ENCODE data around the gene BUD31.

BUD31 gene

DNA sequence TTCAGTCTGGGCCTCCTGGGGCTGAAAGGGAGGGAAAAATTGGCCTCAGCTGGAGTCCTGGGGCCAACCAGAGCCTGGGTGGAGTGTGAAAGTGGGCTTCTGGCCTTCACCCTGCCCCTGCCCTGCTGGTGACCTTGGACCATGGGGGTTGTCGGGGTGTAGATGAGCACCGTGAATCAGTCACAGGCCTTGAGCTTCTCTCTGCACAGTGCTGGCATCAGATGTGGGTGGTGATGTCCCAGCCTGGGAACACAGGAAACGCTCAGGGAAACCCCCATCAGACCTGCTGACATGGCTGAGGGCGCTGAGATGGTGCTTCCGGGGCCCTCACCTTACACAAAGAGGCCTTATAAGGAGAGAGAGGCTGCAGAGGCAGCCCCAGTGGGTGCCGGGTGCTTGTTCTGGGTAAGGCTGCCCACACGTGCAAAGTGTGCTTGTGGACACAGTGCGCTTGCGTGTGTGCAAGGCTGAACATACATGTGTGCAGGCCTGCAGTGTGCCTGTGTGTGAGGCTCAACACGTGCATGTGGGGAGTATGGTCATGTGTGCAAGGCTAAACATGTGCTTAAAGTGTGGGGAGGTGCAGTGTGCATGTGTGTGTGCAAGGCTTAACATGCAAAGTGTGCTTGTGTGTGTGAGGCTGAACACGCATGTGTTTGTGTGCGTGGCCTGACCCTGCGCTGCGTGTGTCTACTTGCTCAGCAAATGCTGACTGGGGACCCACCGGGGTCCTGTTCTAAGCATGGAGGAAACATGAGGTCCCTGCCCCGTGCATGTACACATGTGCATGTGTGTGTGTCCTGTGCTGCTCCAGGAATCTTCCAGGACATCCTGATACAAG lies 27.7 kb upstream of the BUD31 start:
- DNase-seq, result no peak

DNA sequence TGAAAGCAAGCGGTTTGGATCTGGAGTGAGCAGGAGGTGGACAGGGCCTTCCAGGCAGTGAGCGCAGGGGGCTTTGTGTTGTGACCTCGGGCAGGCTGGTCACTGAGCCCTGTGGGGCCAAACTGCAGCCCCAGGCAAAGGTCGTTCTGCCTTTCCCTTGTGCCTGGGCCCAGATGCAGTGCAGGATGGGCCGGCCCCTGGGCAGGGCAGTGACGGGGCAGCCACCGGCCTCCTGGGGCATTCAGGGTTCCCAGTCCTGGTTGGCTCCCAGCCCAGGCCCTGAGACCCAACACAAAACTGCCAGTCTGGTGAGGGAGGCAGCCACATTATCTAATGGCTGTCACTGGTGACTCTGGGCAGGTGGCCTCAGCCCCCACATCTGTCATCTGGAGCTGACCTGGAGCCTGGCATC lies 27.1 kb upstream of the BUD31 start:
- no peak for DNase-seq

DNA sequence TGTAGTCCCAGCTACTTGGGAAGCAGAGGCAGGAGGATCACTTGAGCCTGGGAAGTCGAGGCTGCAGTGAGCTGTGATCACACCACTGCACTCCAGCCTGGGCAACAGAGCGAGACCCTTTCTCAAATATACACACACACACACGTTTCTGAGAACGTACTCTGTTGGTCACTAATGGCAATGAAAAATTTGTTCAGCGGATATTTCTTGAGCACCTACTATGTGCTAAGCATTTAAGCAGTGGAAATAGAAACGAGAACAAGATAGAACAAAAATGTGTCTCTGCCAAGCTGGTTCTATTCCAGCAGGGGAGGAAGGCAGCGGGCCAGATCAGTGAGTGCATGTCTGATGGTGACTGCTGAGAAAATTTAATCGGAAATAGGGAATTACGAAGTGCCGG lies 25.6 kb upstream of the BUD31 start:
- DNase-seq, result no peak

DNA sequence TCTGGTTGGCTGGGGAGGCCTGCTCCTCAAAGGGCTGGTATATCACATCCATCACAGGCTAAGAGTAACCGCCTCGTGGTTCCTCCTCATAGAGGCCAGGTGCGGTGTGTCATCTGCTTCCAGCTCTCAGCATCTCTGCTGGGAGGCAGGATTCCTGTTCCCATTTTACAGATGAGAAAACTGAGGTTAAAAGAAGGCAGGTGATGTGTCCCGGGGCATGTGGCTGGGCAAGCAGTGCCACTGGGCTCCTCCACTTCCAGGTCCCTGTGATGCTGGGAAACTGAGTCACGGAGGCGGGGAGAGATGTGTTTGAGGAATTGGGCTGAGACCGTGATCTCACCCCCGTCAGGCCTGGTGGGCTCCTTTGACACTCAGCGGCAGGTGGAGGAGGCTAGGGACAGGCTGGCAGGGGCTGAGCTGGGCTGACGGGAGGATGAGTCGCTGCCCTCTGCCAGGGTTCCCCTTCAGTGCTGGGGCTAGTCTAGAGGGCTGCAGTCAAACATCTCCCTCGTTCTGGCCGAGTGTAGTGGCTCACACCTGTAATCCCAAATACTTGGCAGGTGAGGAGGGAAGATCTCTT lies 24.9 kb upstream of the BUD31 start:
- no peak for DNase-seq

DNA sequence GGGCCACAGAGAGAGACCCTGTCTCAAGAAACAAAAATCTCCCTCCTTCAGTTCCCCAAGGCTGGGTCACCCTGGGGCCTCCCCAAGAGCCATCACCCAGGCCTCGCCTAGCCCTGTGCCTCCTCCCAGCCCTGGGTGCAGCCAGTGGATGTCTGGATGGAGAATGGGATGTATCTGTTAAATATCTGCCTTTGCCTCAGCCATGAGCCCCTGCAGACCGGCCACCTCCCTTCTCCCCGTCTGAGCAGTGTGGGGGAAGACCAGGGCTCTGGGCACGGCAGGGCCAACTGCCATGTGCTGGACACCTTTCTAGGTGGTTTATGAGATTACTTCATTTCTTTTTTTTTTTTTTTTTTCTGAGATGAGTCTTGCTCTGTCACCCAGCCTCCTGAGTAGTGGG lies 24.2 kb upstream of the BUD31 start:
- no peak for DNase-seq

DNA sequence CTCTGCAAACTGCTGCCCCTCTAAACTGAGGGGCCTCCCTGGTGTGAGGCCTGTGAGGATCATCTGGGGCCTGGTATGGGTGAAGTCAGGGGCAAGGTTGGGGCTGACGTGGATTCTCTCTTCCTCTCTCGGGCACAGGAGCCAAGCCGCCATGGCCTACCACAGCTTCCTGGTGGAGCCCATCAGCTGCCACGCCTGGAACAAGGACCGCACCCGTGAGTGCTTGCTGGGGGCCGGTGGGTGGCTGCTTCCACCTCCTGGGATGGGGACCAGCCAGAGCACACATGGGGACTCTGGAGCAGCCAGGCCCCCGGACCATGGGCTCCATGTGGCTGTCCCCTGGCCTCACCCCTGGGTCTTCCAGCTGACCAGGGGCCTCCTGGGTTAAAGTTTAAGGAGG lies 23.2 kb upstream of the BUD31 start:
- peak; percentile 72 for DNase-seq

DNA sequence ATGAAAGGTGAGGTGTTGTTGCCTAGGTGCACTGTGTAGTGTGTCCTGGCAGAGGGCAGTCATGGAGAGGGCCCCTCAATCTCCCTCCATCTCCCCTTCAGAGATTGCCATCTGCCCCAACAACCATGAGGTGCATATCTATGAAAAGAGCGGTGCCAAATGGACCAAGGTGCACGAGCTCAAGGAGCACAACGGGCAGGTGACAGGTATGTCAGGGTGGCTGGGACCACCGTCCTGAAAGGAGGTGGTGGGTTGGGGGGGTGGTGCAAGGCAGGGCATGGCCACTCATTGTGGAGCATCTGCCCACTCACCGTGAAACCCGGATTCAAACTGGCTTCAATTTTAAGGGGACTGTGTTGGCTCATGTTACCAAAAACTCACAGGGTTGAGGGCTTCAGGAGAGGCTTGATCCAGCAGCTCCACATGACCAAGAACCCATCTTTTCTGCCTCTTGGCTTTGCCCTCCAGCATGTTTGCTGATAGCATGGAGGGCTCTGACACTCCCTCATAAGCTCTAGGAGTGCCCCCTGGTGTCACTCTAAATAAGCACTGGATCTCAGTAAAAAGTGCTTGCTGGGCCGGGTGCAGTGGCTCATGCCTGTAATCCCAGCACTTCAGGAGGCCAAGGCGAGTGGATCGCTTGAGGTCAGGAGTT lies 22.1 kb upstream of the BUD31 start:
- peak; percentile 51 for DNase-seq

DNA sequence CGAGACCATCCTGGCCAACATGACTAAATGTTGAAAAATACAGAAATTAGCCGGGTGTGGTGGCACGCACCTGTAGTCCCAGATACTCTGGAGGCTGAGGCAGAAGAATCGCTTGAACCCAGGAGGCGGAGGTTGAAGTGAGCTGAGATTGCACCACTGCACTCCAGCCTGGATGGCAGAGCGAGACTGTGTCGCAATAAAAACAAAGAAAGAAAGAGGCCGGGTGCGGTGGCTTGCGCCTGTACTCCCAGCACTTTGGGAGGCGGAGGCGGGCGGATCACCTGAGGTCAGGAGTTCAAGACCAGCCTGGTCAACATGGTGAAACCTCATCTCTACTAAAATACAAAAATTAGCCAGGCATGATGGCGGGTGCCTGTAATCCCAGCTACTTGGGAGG lies 21.5 kb upstream of the BUD31 start:
- peak; percentile 42 for DNase-seq

DNA sequence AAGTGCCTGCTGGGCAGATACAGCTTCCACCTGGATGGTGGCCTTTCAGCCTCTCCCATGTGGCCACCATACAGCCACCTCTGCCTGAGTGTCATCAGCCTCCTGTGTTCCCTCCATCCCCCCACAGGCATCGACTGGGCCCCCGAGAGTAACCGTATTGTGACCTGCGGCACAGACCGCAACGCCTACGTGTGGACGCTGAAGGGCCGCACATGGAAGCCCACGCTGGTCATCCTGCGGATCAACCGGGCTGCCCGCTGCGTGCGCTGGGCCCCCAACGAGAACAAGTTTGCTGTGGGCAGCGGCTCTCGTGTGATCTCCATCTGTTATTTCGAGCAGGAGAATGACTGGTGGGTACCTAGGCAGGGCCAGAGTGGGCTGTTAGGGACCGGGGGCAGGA lies 20.9 kb upstream of the BUD31 start:
- no peak for DNase-seq

DNA sequence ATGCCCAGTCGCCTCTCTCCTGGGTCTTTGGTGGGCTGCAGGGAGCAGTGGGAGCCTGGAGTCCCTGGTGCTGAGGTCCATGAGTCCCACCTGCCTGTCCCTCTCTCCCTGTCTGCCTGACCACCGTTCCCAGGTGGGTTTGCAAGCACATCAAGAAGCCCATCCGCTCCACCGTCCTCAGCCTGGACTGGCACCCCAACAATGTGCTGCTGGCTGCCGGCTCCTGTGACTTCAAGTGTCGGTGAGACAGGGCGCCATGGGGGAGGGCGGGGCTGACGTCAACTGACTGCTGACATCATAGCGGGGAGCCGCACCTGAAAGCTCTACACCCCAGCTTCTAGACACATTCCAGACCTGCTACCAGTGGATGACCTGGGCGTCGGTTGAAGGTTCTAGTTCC lies 19.0 kb upstream of the BUD31 start:
- no peak for DNase-seq

DNA sequence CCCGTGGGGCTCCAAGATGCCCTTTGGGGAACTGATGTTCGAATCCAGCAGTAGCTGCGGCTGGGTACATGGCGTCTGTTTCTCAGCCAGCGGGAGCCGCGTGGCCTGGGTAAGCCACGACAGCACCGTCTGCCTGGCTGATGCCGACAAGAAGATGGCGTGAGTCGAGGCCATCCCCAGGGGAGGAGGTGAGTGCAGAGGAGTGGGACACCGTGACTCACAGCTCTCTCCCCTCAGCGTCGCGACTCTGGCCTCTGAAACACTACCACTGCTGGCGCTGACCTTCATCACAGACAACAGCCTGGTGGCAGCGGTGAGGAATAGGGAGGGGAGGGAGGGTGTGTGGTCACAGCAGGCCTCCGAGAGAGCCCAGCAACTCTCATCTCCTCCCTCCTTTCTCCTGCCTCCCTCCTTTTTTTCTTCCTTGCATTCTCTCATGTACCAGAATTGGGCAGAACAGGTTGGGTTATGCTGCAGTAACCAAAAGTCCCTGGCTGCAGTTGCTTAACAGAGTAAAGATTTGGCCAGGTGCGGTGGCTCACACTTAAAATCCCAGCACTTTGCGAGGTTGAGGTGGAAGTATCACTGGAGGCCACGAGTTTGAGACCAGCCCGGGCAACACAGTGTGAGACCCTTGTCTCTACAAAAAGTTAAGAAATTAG lies 17.7 kb upstream of the BUD31 start:
- peak; percentile 32 for DNase-seq

DNA sequence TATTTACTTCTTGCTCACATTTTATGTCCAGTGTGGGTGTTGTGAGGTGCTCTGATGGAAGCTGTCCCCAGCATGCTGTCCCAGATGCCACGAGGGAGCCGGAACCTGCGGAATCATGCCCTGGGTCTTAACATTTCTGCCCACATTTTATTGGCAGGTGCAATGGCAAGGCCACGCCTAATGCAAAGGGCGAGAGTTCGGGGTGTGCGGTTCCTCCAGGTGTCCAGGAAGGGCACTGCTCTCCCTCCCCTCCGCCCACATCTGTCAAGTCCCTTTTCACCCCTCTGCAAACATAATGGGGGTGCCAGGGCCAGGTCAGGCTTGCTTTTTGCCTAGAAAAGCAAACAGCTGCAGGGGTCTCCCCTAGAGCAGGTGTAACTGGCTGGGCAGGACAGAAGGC lies 16.7 kb upstream of the BUD31 start:
- DNase-seq, result no peak

DNA sequence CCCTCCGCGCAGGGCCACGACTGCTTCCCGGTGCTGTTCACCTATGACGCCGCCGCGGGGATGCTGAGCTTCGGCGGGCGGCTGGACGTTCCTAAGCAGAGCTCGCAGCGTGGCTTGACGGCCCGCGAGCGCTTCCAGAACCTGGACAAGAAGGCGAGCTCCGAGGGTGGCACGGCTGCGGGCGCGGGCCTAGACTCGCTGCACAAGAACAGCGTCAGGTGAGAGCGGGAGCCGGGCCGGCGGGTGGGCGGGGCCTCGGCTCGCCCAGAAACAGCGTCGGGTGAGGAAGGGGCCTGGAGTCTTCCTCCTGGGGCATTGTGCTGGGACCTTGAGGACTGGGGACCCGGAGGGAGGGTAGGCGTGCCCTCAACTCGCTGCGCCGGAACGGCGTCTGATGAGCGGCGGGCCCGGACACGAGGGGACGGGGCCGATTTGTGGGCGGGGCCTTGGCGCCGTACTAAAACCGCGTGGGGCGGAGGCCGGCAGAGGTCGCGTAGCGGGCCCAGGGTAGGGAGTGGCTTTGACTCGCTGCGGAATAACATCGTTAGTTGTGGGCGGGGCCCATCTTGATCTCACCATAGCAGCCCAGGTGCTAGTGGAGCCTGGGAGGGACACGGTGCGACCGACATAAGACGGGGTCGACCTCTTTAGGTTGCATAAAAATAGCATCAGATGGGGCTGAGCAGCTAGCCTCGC lies 16.0 kb upstream of the BUD31 start:
- no peak for DNase-seq

DNA sequence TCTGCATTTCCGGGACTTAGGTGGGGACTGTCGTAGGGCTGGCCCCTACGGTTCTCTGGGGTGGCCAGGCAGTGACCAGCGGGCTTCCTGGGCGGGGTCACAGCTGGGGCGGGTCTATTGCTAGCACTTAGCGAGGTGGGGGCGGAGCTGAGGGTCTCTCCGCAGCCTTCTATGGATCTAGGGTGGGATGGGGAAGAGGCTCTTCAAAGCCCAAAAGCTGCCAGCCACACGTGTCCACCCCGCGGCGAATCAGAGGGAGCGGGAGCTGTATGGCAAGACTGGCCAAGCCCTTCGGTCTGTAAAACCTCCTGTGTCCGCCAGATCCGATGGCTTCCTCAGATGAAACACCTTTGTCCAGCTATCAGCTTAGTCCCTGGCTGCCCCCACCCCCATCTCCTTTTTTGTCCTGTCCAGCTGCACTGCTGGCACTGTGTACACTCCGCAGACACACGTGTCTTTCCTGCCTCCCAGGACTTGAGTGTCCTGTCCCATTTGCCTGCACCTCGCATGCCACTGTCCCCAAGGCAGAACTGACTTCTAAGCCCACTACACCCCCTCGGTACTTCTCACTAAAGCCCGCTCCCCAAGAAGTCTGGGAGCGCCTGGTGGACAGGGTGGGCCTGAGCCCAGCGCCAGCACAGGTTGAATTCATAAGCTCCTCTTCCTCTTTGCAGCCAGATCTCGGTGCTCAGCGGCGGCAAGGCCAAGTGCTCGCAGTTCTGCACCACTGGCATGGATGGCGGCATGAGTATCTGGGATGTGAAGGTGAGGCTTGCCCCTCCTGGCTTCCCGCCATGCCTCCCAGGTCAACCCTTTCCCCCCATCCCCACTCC lies 15.2 kb upstream of the BUD31 start:
- no peak for DNase-seq

DNA sequence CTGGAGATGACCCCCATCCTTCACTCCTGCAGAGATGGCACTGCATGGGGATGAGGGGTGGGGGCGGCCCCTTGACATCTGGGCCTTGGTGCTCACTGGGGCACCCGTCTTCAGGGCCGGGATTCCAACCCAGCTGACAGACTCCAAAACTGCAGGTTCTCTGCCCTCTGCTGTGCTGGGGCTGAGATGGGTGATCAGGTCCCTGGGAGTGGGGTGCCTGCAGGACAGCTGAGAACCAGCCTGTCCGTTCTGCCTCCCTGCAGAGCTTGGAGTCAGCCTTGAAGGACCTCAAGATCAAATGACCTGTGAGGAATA lies 14.6 kb upstream of the BUD31 start:
- DNase-seq, result no peak

DNA sequence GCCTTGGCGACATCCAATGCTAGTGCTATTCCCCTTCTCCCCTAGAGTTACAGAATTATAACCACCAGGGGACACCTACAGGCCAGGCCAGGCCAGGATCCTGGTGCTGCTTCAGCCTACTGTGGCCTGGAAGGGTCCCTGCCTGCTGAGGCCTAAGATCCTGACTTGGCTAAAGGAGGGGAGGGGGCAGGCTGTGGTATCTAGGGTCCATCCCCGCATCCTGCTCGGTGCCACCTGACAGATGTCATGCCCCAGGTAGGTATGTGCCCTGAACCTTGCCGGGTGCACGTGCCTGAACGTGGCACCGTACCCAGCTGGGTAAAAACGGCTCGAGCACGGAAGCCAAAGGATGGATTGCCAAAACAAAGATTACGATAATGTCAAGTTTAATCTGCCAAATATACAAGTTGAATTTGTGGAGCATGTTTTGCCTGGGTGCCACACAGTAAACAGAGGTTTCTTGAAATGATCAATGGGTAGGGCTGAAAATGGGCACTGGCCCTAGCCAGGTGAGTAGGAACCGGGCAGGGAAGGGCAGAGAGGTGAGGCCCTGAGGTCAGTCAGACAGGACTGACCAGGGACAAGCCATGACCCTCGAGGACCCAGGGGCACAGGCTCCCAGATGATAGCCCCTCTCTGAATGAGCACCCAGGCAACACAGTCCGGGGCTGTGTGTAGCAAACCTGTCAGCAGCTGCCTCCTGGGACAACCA lies 13.0 kb upstream of the BUD31 start:
- no peak for DNase-seq

DNA sequence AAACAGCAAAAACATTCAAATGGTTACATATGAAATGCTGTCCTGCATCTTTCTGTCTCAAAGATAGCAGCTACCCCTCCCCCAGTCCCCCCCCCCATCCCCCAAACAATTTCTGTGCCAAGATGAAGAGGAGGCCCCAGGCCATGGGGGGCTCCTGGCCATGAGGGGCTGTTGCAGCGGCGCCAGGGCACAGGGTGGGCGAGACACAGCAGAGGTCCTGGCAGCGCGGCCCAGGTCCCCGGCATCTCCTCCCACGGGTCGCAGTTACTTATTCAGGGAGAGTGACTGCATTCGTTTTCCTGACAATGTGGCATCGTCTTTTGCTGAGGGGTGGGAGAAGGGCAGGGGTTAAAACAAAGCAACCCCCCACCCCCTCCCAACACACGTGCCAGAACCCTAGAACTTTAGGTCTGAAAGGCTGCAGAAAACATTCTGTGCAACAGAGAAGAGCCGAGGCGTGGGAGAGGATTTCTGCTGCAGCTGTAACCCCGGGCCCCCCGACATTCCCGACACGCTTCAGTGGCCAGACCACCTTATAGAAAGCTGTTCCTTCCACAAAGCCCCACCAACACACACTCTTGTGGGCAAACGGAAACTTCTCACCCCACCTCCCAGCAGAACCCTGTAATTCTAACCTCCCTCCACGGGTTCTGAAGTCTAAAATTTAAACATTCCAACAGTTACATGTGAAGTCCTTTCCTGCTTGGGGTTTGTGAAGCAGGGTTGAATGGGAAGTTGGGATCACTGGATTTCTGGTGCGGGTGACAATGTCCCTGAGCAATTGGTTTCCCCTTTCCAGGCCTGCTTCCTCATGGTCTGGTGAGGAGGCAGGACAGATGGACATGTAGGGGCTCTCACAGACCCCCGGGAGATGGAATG lies 12.1 kb upstream of the BUD31 start:
- DNase-seq, result no peak

DNA sequence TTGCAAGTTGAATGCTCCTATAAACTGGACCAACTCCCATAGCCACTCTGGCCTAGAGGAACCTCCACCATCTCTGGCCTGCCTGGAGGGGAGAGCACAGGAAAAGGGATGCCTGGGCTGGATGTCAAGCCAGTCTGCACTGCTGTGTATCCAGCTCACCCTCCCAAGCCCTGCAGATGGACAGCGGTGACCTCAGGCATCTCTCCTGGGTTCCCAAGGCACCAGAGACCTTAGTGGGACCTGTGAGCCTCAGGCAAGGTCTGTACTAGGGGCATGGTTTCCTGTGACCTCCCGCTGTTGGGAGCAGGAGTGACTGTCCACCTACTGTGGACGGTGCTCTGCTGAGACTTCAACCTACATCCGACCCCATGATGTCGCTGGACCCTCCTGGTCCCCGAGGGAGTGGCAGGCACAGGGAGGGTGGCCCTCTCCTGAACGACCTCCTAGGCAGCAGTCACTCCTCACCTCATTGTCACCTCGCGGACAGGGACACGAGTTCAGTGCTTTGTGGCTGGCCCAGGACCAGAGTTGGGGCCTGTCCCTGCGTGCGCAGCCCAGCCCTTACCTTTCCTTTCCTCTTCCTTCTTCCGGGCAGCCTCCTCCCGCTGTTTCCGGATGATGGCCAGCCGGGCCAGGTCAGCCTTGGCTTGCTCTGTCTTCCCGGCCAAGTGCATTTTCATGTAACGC lies 11.3 kb upstream of the BUD31 start:
- no peak for DNase-seq

DNA sequence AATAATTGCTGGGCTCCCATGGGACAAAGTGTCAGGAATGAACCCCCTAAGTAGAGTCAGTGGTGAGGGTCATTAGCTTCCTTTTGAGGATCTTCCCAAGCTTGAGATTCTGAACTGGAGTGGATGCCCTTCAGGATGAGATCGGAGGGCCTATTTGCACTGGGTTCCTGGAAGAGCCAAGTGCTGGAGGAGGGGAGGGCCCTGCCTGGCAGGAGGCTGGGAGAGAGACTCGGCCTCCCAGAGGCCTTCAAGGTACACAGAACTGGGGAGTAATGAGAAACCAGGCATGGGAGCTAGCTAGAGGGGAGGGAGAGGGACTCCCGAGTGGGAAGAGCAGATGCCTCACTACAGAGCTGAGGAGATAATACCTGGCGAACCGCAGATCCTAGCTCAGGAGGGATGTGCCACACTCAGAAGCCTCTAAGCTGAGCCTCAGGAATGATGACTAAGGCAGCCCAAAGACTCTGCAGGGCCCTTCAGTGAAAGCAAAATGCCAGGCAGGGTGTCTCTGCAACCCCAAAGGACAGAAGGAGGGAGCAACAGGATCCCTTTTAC lies 9.8 kb upstream of the BUD31 start:
- no peak for DNase-seq

DNA sequence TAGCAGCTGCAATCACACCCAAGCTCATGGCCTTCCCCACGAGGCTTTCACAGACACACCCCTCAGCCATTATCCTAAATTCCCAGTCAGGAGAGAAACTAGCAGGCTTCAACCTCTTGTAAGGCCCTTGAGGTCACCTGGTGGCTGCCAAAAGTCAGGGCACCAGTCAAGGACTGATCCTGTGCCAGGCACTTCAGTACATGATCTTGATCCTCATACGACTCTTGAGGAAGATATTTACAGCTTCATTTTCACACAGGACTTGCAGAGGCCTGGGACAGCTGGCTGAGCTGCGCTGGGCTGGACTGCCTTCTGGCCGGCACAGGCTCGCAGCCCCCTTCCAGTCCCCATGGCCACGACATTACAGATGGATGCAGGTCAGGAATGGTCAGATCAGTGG lies 9.2 kb upstream of the BUD31 start:
- DNase-seq, result no peak
